Smooth muscle cell (in vitro differentiated cells): ENCODE data around the gene SPEG. TPM values are rescaled to one million over a fixed set of nuclear protein-coding genes. Genes with fewer than 3 reads are reported as not detected.
A peak's percentile ranks its signal among the peaks of the same experiment; 100 is the strongest.

ENCODE experiments used
- DNase-seq: peaks from one replicate; lab custom pipeline; 2025; ENCODE audit not compliant: unreplicated experiment; lab: John Stamatoyannopoulos, UW
- H2AFZ ChIP-seq: fragments of 200-600 bp; sonication (generic); 2 replicates; pipeline ENCODE4 v1.6.0; 2016; ENCODE audit warnings: antibody characterized with exemption, low read depth, mild to moderate bottlenecking
- H3F3A ChIP-seq: fragments of 200-600 bp; sonication (generic); 2 replicates; pipeline ENCODE4 v1.6.0; 2017; ENCODE audit warnings: antibody characterized with exemption, low read depth
- H3K27ac ChIP-seq: fragments of 200-600 bp; sonication (generic); 2 replicates; pipeline ENCODE4 v1.5.1; 2016; ENCODE audit warnings: low read depth, mild to moderate bottlenecking
- H3K27me3 ChIP-seq: fragments of 200-600 bp; sonication (generic); 2 replicates; pipeline ENCODE4 v1.6.1; 2016; ENCODE audit warnings: low read depth, mild to moderate bottlenecking
- H3K36me3 ChIP-seq: fragments of 200-600 bp; sonication (generic); 2 replicates; pipeline ENCODE4 v1.5.1; 2016; ENCODE audit warnings: low read depth
- H3K4me1 ChIP-seq: fragments of 200-600 bp; sonication (generic); 2 replicates; pipeline ENCODE4 v1.5.1; 2016; ENCODE audit warnings: low read depth
- H3K4me2 ChIP-seq: fragments of 200-600 bp; sonication (generic); 2 replicates; pipeline ENCODE4 v1.6.0; 2016; ENCODE audit warnings: mild to moderate bottlenecking
- H3K4me3 ChIP-seq: fragments of 200-600 bp; sonication (generic); 2 replicates; pipeline ENCODE4 v1.5.1; 2016; ENCODE audit warnings: mild to moderate bottlenecking
- H3K79me2 ChIP-seq: fragments of 200-600 bp; sonication (generic); 2 replicates; pipeline ENCODE4 v1.6.0; 2016; ENCODE audit warnings: low read depth, mild to moderate bottlenecking
- H3K9ac ChIP-seq: fragments of 200-600 bp; sonication (generic); 2 replicates; pipeline ENCODE4 v1.6.0; 2016; ENCODE audit warnings: low read depth
- H3K9me3 ChIP-seq: fragments of 200-600 bp; sonication (generic); replicated peaks from 2 replicates; pipeline ENCODE4 v1.5.1; 2016; ENCODE audit warnings: low read depth
- H4K20me1 ChIP-seq: fragments of 200-600 bp; sonication (generic); 2 replicates; pipeline ENCODE4 v1.6.0; 2016; ENCODE audit warnings: low read depth
- WGBS: methylation state at CpG from one replicate; pipeline ENCODE4 v1.1.7; 2016; ENCODE audit warnings: low lambda C conversion rate; 5-methylcytosine and 5-hydroxymethylcytosine counted together
- polyA plus RNA-seq: library from polyadenylated mRNA; unstranded; fragments of >200 nt; fragmentation: Nextera tagmentation; extraction: Ambion mirVana; gene quantifications from 2 replicates; pipeline ENCODE4 v1.2.1, GENCODE V29; 2016
- total RNA-seq: library from RNA; depleted of rRNA; stranded (reverse); fragments of >200 nt; gene quantifications from 2 replicates; pipeline ENCODE4 v1.2.3, GENCODE V29; 2014
- TF ChIP-seq, protein P1 (sequence below): fragments of 200-600 bp; sonication (generic); IDR thresholded peaks from 2 replicates; pipeline ENCODE4 v1.5.1; 2017; ENCODE audit warnings: borderline replicate concordance, mild to moderate bottlenecking, antibody characterized with exemption; ENCODE audit not compliant: insufficient read depth, poor library complexity, severe bottlenecking

SPEG gene
- total and polyA plus RNA-seq, 2 experiments from 2014 or later, result 14.9 to 37.8 TPM

DNA sequence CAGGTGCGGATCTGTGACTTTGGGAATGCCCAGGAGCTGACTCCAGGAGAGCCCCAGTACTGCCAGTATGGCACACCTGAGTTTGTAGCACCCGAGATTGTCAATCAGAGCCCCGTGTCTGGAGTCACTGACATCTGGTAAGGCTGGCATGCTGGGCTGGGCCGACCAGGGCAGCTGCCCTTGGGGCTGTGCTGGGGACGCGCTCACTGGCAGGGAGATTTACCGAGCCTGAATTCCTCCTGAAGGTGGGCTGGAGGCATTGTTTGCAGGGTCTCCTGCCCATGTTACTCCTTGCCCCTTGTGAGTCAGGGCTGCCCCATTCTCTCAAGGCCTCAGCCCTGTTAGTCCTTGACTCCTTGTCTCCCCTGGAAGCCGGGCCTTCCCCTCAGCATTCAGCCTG is 45.4 kb downstream of the SPEG start:
- Histone ChIP-seq H2AFZ (no peak overlapping the region), H3K4me1 (peaks cover 12% of the 10 kb centered on the region), H3K79me2 (no peaks in the 10 kb centered on the region), H3K9me3 (no peaks in the 10 kb centered on the region), H3F3A (no peaks in the 10 kb centered on the region), H3K36me3 (no peaks in the 10 kb centered on the region), H3K27me3 (peaks cover 21% of the 10 kb centered on the region), H3K4me3 (no peak overlapping the region), H3K27ac (no peak overlapping the region), H4K20me1 (no peaks in the 10 kb centered on the region), H3K4me2 (no peak overlapping the region), H3K9ac (no peak overlapping the region)
- no peak for DNase-seq
- TF ChIP-seq, protein P1, sequence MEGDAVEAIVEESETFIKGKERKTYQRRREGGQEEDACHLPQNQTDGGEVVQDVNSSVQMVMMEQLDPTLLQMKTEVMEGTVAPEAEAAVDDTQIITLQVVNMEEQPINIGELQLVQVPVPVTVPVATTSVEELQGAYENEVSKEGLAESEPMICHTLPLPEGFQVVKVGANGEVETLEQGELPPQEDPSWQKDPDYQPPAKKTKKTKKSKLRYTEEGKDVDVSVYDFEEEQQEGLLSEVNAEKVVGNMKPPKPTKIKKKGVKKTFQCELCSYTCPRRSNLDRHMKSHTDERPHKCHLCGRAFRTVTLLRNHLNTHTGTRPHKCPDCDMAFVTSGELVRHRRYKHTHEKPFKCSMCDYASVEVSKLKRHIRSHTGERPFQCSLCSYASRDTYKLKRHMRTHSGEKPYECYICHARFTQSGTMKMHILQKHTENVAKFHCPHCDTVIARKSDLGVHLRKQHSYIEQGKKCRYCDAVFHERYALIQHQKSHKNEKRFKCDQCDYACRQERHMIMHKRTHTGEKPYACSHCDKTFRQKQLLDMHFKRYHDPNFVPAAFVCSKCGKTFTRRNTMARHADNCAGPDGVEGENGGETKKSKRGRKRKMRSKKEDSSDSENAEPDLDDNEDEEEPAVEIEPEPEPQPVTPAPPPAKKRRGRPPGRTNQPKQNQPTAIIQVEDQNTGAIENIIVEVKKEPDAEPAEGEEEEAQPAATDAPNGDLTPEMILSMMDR, result no peak
- WGBS, result 93% methylated on average over 8 of the region's 8 CpGs

DNA sequence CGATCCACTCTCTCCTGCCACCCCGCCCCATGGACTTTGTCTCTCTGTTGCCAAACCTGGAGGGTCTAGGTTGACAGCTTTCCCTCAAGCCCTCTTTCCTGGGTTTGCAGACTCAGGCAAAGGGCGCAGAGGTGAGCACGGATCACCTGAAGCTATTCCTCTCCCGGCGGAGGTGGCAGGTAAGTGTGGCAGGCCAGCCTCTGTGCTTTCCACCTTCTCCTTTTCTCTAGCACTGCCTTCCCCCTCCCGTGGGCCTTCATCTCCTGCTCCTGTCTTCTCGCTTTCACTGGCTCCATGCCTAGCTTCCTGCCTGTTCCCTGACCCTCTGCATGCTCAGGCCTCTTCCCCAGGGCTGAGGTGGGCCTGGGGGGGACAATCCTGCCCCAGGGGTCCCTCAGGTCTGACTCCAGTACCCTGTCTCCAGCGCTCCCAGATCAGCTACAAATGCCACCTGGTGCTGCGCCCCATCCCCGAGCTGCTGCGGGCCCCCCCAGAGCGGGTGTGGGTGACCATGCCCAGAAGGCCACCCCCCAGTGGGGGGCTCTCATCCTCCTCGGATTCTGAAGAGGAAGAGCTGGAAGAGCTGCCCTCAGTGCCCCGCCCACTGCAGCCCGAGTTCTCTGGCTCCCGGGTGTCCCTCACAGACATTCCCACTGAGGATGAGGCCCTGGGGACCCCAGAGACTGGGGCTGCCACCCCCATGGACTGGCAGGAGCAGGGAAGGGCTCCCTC is 48.2 kb downstream of the SPEG start:
- peaks cover 33% of the 10 kb centered on the region for H3K27me3 ChIP-seq
- no peak overlapping the region for H3K4me2 ChIP-seq
- DNase-seq, result no peak
- H3K27ac ChIP-seq, result no peak overlapping the region
- no peaks in the 10 kb centered on the region for H3K36me3 ChIP-seq
- H4K20me1 ChIP-seq, result no peaks in the 10 kb centered on the region
- peaks cover 25% of the 10 kb centered on the region for H3K4me1 ChIP-seq
- no peak overlapping the region for H3K9ac ChIP-seq
- no peaks in the 10 kb centered on the region for H3K79me2 ChIP-seq
- no peaks in the 10 kb centered on the region for H3K9me3 ChIP-seq
- no peak overlapping the region for H3K4me3 ChIP-seq
- H3F3A ChIP-seq, result no peaks in the 10 kb centered on the region
- TF ChIP-seq, protein P1, result no peak
- WGBS, result 89% methylated on average over 17 of the region's 17 CpGs
- no peak overlapping the region for H2AFZ ChIP-seq

DNA sequence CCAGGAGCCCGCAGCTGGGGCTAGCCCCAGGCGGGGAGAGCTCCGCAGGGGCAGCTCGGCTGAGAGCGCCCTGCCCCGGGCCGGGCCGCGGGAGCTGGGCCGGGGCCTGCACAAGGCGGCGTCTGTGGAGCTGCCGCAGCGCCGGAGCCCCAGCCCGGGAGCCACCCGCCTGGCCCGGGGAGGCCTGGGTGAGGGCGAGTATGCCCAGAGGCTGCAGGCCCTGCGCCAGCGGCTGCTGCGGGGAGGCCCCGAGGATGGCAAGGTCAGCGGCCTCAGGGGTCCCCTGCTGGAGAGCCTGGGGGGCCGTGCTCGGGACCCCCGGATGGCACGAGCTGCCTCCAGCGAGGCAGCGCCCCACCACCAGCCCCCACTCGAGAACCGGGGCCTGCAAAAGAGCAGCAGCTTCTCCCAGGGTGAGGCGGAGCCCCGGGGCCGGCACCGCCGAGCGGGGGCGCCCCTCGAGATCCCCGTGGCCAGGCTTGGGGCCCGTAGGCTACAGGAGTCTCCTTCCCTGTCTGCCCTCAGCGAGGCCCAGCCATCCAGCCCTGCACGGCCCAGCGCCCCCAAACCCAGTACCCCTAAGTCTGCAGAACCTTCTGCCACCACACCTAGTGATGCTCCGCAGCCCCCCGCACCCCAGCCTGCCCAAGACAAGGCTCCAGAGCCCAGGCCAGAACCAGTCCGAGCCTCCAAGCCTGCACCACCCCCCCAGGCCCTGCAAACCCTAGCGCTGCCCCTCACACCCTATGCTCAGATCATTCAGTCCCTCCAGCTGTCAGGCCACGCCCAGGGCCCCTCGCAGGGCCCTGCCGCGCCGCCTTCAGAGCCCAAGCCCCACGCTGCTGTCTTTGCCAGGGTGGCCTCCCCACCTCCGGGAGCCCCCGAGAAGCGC is 49.1 kb downstream of the SPEG start:
- H3K4me3 ChIP-seq, result peak overlapping the region; percentile 45
- no peaks in the 10 kb centered on the region for H3K36me3 ChIP-seq
- no peak overlapping the region for H3K9ac ChIP-seq
- no peaks in the 10 kb centered on the region for H3K79me2 ChIP-seq
- H4K20me1 ChIP-seq, result no peaks in the 10 kb centered on the region
- no peak for DNase-seq
- whole genome bisulfite sequencing, result 60% methylated on average over 45 of the region's 58 CpGs
- H3F3A ChIP-seq, result no peaks in the 10 kb centered on the region
- peaks cover 25% of the 10 kb centered on the region for H3K4me1 ChIP-seq
- TF ChIP-seq, protein P1, result no peak
- H2AFZ ChIP-seq, result no peak overlapping the region
- peak overlapping the region; percentile 99 for H3K4me2 ChIP-seq
- H3K27ac ChIP-seq, result no peak overlapping the region
- H3K9me3 ChIP-seq, result no peaks in the 10 kb centered on the region
- H3K27me3 ChIP-seq, result peaks cover 33% of the 10 kb centered on the region
